CD8-positive, alpha-beta memory T cell (primary cell): Measurements from ENCODE around the gene NCK2. TPM values are rescaled to one million over a fixed set of nuclear protein-coding genes. Genes with fewer than 3 reads are reported as not detected.

Experiments
- CTCF ChIA-PET: fragments of 350-600 bp; sonication (Branson Sonifier 250); formaldehyde crosslinking; loops from one replicate; lab custom pipeline; 2021; ENCODE audit warnings: antibody characterized with exemption; lab: Charles Lee
- POLR2A ChIA-PET: fragments of 350-600 bp; sonication (Branson Sonifier 250); formaldehyde crosslinking; loops from one replicate; lab custom pipeline; 2021; ENCODE audit warnings: antibody characterized with exemption; lab: Charles Lee
- DNase-seq, 5 donors: peaks; one replicate each; pipeline versions ENCODE4 v3.0.0 to v3.0.0-alpha.2; 2020 to 2022; ENCODE audit warnings: mixed read lengths in 1 of 5
- H3K27ac ChIP-seq: one replicate; pipeline ENCODE4 v1.7.0; 2013; ENCODE audit warnings: low read depth, mild to moderate bottlenecking, low read length, moderate library complexity
- H3K27me3 ChIP-seq: 2 replicates; pipeline ENCODE4 v1.7.0; 2013; ENCODE audit warnings: low read length, mild to moderate bottlenecking; ENCODE audit not compliant: insufficient read depth, poor library complexity, severe bottlenecking
- H3K36me3 ChIP-seq: 2 replicates; pipeline ENCODE4 v1.7.0; 2013; ENCODE audit warnings: mild to moderate bottlenecking, low read length, moderate library complexity; ENCODE audit not compliant: insufficient read depth
- H3K4me1 ChIP-seq: 2 replicates; pipeline ENCODE4 v1.7.0; 2013; ENCODE audit warnings: mild to moderate bottlenecking, low read length, moderate library complexity; ENCODE audit not compliant: insufficient read depth
- H3K4me3 ChIP-seq: 2 replicates; pipeline ENCODE4 v1.7.0; 2013; ENCODE audit warnings: mild to moderate bottlenecking, low read length
- H3K9me3 ChIP-seq: 2 replicates; pipeline ENCODE4 v1.7.0; 2013; ENCODE audit warnings: mild to moderate bottlenecking, low read length
- H3K27ac Mint-ChIP-seq, 8 donors: one replicate each; pipeline ENCODE4 v1.8.0; 2020 to 2021; ENCODE audit warnings: mixed read lengths in 8 of 8, mild to moderate bottlenecking in 6 of 8, inconsistent platforms in 3 of 8, moderate library complexity in 3 of 8
- H3K27me3 Mint-ChIP-seq, 2 donors: one replicate each; pipeline ENCODE4 v1.8.0; 2020 to 2021; ENCODE audit warnings: mixed read lengths in 2 of 2, mild to moderate bottlenecking in 1 of 2, moderate library complexity in 1 of 2
- H3K36me3 Mint-ChIP-seq, 3 donors: one replicate each; pipeline ENCODE4 v1.8.0; 2020 to 2021; ENCODE audit warnings: mixed read lengths in 3 of 3, inconsistent platforms in 1 of 3, mild to moderate bottlenecking in 1 of 3
- H3K4me1 Mint-ChIP-seq, 3 donors: one replicate each; pipeline ENCODE4 v1.8.0; 2020 to 2021; ENCODE audit warnings: mixed read lengths in 3 of 3, inconsistent platforms in 1 of 3, mild to moderate bottlenecking in 1 of 3
- H3K4me3 Mint-ChIP-seq, 7 donors: one replicate each; pipeline ENCODE4 v1.8.0; 2020 to 2021; ENCODE audit warnings: mixed read lengths in 7 of 7, mild to moderate bottlenecking in 6 of 7, moderate library complexity in 4 of 7, inconsistent platforms in 2 of 7
- H3K9me3 Mint-ChIP-seq, 5 donors: one replicate each; pipeline ENCODE4 v1.8.0; 2020 to 2022; ENCODE audit warnings: mixed read lengths in 5 of 5, mild to moderate bottlenecking in 3 of 5, moderate library complexity in 2 of 5, inconsistent platforms in 1 of 5
- polyA plus RNA-seq: library from polyadenylated mRNA; unstranded; fragments of 300-500 nt; fragmentation: Illumina TruSeq; gene quantifications from one replicate; pipeline ENCODE4 v1.2.3, GENCODE V29; 2021
- total RNA-seq, 2 experiments: library from RNA; stranded (reverse); gene quantifications; one replicate each; pipeline ENCODE4 v1.2.3, GENCODE V29; 2021

The NCK2 gene
- total and polyA plus RNA-seq, 3 experiments from 2014 or later: 72.4 to 77.9 (median 76.1) TPM

DNA sequence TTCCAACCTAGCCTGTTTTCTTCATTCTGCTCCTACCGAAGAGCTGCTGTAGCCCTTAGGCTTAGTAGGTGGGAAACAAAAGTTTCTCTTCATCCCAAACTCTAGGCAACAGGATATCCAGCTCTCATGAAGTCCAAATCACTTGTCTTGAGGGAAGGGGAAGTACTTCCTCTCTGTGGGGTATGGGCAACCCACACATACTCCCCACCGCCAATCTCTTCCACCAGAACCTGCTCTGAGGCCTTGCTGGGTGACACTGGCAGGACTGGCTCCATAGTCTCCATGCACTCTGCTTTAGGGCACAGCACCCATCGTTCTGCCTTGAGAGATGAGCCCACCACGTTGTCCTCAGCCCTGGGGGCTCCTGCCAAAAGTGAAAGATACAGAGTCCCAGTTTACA lies 173.0 kb downstream of the NCK2 start:
- CTCF ChIA-PET: interaction anchor here (1.6 to 2.0 kb wide), 2 partner anchors 10 to 12 kb away, joined by 3 to 7 read pairs; no protein-coding TSS in a partner anchor

DNA sequence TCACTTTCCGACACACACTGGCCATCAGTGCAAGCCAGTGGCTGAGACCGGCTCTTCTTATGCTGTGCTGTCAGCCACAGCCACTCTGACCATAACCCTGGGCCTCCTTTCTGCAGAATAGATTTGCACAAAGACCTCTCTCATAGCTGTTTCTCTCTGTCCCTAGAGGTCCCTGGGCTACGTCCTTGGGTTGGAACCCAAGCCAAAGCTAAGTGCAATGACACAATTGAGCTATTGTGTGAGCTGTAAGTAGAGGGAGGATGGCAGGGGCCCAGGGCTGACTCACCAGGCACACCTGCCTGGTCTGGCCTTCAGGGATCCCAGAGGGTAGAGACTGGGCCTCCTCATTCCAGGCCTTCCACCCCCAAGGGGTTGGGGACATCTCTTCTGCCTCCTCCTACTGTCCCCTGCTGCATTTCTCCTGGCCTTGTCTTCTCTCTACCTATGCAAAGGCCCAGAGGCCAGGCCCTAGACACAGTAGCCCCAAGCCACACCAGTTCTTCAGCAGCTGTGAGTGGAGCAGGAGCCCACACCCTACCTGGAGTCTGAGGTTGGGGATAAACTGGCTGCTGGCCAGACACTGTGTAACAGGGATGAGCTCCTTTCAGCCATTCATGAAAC lies 174.6 kb downstream of the NCK2 start:
- Mint-ChIP-seq H3K4me3 (no peak overlapping the region), H3K9me3 (peaks cover 1 to 19% (median 10%) of the 10 kb centered on the region in 5 donors), H3K36me3 (peaks cover 0 to 22% (median 2%) of the 10 kb centered on the region in 3 donors), H3K27ac (peak overlapping the region in 3 of 8 donors; percentile 3 to 83 (median 8)), H3K27me3 (no peaks in the 10 kb centered on the region), H3K4me1 (peaks cover 19 to 30% (median 29%) of the 10 kb centered on the region in 3 donors)
- H3K27ac ChIP-seq: no peak overlapping the region
- peaks cover 12% of the 10 kb centered on the region for H3K4me1 ChIP-seq
- POLR2A ChIA-PET: no interaction called here
- no peaks in the 10 kb centered on the region for H3K36me3 ChIP-seq
- H3K9me3 ChIP-seq: peaks cover 11% of the 10 kb centered on the region
- DNase-seq: no peak
- CTCF ChIA-PET: interaction anchor here (0.6 to 2.8 kb wide), 9 partner anchors 10 to 179 kb away, joined by 3 to 14 read pairs (median 5); no protein-coding TSS in a partner anchor
- H3K27me3 ChIP-seq: no peaks in the 10 kb centered on the region
- no peak overlapping the region for H3K4me3 ChIP-seq

More for the DNA sequence above, 173.0 kb downstream of the NCK2 start:
- Mint-ChIP-seq H3K36me3 (peaks cover 0 to 29% (median 2%) of the 10 kb centered on the region in 3 donors), H3K27me3 (no peaks in the 10 kb centered on the region), H3K4me1 (peaks cover 17 to 28% (median 27%) of the 10 kb centered on the region in 3 donors), H3K27ac (peak overlapping the region in 1 of 8 donors; percentile 39), H3K4me3 (no peak overlapping the region), H3K9me3 (peaks cover 1 to 21% (median 11%) of the 10 kb centered on the region in 5 donors)
- peaks cover 12% of the 10 kb centered on the region for H3K4me1 ChIP-seq
- H3K27me3 ChIP-seq: no peaks in the 10 kb centered on the region
- H3K36me3 ChIP-seq: no peaks in the 10 kb centered on the region
- POLR2A ChIA-PET: no interaction called here
- H3K9me3 ChIP-seq: peaks cover 11% of the 10 kb centered on the region
- no peak overlapping the region for H3K4me3 ChIP-seq
- DNase-seq: no peak
- H3K27ac ChIP-seq: no peak overlapping the region

DNA sequence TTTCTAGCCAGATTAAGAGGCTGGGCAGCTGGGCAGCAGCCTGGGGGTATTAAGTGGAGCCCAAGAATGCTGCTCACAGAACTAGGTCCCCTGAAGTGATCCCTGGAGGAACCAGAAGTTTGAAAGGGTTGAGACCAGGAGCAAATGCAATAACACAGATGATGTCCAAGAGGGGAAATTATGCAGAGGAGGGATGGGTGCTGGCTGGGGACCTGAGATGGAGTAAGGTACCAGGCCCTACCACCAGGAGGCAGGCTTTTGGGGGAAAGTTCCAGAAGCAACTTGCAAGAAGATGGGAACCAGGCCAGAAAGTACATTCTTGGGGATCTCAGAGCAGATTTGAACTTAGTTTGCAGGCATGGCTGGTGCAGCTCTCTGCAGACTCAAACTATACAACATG lies 175.1 kb downstream of the NCK2 start:
- peaks cover 0 to 16% (median 2%) of the 10 kb centered on the region in 3 donors for H3K36me3 Mint-ChIP-seq
- peak overlapping the region in 1 of 8 donors; percentile 8 for H3K27ac Mint-ChIP-seq
- H3K9me3 ChIP-seq: peaks cover 6% of the 10 kb centered on the region
- no peaks in the 10 kb centered on the region for H3K27me3 ChIP-seq
- H3K4me1 Mint-ChIP-seq: peaks cover 23 to 34% (median 33%) of the 10 kb centered on the region in 3 donors
- CTCF ChIA-PET: interaction anchor here (0.6 to 2.8 kb wide), 13 partner anchors 9 to 174 kb away, joined by 3 to 14 read pairs (median 4); no protein-coding TSS in a partner anchor
- DNase-seq: peak; percentile 33 to 72 (median 44)
- H3K36me3 ChIP-seq: no peaks in the 10 kb centered on the region
- peaks cover 12% of the 10 kb centered on the region for H3K4me1 ChIP-seq
- H3K27ac ChIP-seq: no peak overlapping the region
- H3K4me3 Mint-ChIP-seq: no peak overlapping the region
- no peak overlapping the region for H3K4me3 ChIP-seq
- no peaks in the 10 kb centered on the region for H3K27me3 Mint-ChIP-seq
- POLR2A ChIA-PET: no interaction called here
- H3K9me3 Mint-ChIP-seq: peaks cover 1 to 16% (median 8%) of the 10 kb centered on the region in 5 donors

DNA sequence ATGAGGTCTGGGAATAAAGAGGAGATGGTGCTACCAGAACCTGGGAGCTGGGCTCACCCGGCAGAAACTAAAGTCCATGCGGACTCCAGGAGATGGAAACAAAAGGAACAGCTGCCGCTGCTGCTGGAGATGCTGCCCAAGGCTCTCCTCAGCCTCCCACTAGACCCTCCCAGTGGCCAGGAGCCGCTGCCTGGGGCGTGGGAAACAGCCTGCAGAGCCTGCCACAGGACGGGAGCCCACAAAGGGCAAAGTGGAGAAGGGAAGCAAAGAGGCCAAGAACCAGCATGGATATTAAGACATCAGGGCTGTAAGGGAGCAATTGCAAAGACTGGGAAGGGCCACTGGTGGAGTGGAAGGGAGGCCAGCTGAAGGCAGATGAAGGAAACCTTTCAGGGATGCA lies 179.6 kb downstream of the NCK2 start:
- H3K36me3 Mint-ChIP-seq: peaks cover 0 to 7% (median 0%) of the 10 kb centered on the region in 3 donors
- H3K27ac Mint-ChIP-seq: peak overlapping the region in 1 of 8 donors; percentile 72
- no peaks in the 10 kb centered on the region for H3K27me3 Mint-ChIP-seq
- Histone ChIP-seq H3K4me3 (no peak overlapping the region), H3K4me1 (peaks cover 47% of the 10 kb centered on the region), H3K9me3 (no peaks in the 10 kb centered on the region), H3K27me3 (no peaks in the 10 kb centered on the region), H3K27ac (no peak overlapping the region), H3K36me3 (no peaks in the 10 kb centered on the region)
- no peak for DNase-seq
- ChIA-PET CTCF (interaction anchor here (0.9 kb wide), 1 partner anchor 171 kb away, joined by 3 read pairs; no protein-coding TSS in a partner anchor), POLR2A (no interaction called here)
- H3K4me1 Mint-ChIP-seq: peaks cover 53 to 65% (median 64%) of the 10 kb centered on the region in 3 donors
- no peak overlapping the region for H3K4me3 Mint-ChIP-seq
- H3K9me3 Mint-ChIP-seq: peaks cover 0 to 8% (median 1%) of the 10 kb centered on the region in 5 donors

DNA sequence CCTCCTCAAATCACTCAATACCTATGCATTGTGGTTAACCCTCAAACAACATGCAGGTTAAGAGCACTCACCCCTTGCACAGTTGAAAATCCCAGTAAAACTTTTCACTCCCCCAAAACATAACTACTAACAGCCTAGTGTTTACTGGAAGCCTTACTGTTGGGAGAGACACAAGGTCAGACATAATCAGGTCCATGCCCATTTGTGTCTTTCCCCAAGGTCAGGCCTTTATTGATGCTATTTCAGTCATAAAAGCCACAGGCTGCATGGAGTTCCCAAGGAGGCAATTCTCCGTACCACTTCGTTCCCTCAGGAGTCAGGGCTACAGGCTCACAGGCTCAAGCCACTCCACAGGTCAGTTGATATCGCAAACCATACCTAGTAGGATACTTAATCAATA lies 180.2 kb downstream of the NCK2 start:
- ChIA-PET CTCF (interaction anchor here (1.6 kb wide), 1 partner anchor 127 kb away, joined by 3 read pairs; no protein-coding TSS in a partner anchor), POLR2A (no interaction called here)
- Histone ChIP-seq H3K27me3 (no peaks in the 10 kb centered on the region), H3K27ac (no peak overlapping the region), H3K9me3 (no peaks in the 10 kb centered on the region), H3K4me3 (no peak overlapping the region), H3K4me1 (peaks cover 48% of the 10 kb centered on the region), H3K36me3 (no peaks in the 10 kb centered on the region)
- H3K27me3 Mint-ChIP-seq: no peaks in the 10 kb centered on the region
- peaks cover 0 to 8% (median 1%) of the 10 kb centered on the region in 5 donors for H3K9me3 Mint-ChIP-seq
- H3K4me1 Mint-ChIP-seq: peaks cover 53 to 67% (median 67%) of the 10 kb centered on the region in 3 donors
- peak overlapping the region in 5 of 8 donors; percentile 1 to 36 (median 13) for H3K27ac Mint-ChIP-seq
- no peak overlapping the region for H3K4me3 Mint-ChIP-seq
- H3K36me3 Mint-ChIP-seq: peaks cover 0 to 7% (median 0%) of the 10 kb centered on the region in 3 donors
- DNase-seq: no peak

DNA sequence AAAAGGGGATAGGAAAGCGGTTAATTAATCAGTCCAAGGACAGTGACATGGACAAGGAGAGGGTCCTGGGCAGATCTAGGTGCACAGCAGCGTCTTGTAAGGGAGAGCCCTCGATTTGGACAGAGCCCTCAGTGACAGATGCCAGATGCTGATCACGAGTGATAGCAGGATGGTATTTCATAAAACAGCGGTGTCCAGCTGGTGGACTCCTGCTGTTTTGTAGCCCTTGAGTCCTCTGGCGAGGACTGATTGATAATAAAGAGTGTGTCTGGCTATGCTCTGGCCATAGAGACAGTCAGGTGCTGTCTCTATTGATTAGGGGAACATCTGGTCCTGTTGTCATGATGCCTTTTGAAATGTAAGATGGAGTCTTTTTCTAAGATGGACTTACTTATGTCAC lies 180.7 kb downstream of the NCK2 start:
- Histone ChIP-seq H3K27me3 (no peaks in the 10 kb centered on the region), H3K9me3 (no peaks in the 10 kb centered on the region), H3K4me3 (no peak overlapping the region), H3K36me3 (no peaks in the 10 kb centered on the region), H3K4me1 (peaks cover 50% of the 10 kb centered on the region), H3K27ac (no peak overlapping the region)
- ChIA-PET CTCF (interaction anchor here (1.6 to 2.3 kb wide), 2 partner anchors 127 to 160 kb away, joined by 3 to 10 read pairs; no protein-coding TSS in a partner anchor), POLR2A (no interaction called here)
- Mint-ChIP-seq H3K4me1 (peaks cover 54 to 67% (median 67%) of the 10 kb centered on the region in 3 donors), H3K4me3 (no peak overlapping the region), H3K27ac (peak overlapping the region in 5 of 8 donors; percentile 1 to 36 (median 25)), H3K27me3 (no peaks in the 10 kb centered on the region), H3K9me3 (peaks cover 0 to 8% (median 1%) of the 10 kb centered on the region in 5 donors), H3K36me3 (peaks cover 0 to 7% (median 0%) of the 10 kb centered on the region in 3 donors)
- DNase-seq: no peak

DNA sequence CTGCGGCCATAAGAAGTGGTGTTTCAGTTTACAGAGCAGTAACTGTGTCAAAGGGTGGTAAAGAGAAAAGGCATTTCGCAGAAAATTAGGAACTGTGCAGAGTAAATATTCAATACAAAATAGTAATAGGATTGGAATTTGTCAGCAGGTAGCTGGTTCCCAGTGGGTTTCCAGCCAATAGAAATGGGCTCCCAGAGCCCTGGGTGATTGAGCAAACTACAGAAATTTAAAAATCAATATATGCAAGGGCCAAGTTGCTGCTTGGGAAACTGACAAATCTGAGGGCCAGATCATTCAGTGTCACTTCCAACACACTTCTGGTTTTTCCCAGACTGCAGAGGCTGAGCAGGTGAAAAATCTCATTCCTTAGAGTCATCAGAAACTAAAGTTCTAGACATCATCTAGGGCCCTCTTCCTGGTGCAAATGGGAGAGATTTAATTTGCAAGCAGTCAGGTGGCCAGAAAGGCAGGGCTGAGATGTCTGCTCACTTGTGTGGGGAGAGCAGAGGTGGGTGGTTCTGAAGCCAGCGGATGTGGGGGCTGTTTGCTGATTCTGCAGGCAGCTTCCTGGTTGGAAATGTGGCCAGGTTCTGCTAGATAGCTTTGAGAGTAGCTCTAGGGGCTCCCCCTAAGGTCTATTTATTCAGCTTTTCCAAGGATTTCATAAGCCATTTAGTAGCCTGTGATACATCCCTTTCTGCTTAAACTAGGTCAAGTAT lies 182.4 kb downstream of the NCK2 start:
- H3K9me3 ChIP-seq: no peaks in the 10 kb centered on the region
- peak; percentile 22 to 80 (median 57) for DNase-seq
- peaks cover 56% of the 10 kb centered on the region for H3K4me1 ChIP-seq
- H3K27ac Mint-ChIP-seq: peak overlapping the region; percentile 66 to 92 (median 83)
- no peaks in the 10 kb centered on the region for H3K36me3 ChIP-seq
- CTCF ChIA-PET: interaction anchor here (0.9 to 2.3 kb wide), 6 partner anchors 10 to 351 kb away, joined by 3 to 10 read pairs (median 3); no protein-coding TSS in a partner anchor
- H3K4me3 ChIP-seq: peak overlapping the region; percentile 30
- no peaks in the 10 kb centered on the region for H3K36me3 Mint-ChIP-seq
- peaks cover 0 to 1% (median 0%) of the 10 kb centered on the region in 5 donors for H3K9me3 Mint-ChIP-seq
- peaks cover 54 to 73% (median 73%) of the 10 kb centered on the region in 3 donors for H3K4me1 Mint-ChIP-seq
- H3K27ac ChIP-seq: no peak overlapping the region
- POLR2A ChIA-PET: interaction anchor here (1.3 kb wide), 1 partner anchor 20 kb away, joined by 5 read pairs; no protein-coding TSS in a partner anchor
- H3K4me3 Mint-ChIP-seq: peak overlapping the region; percentile 10 to 82 (median 58)
- no peaks in the 10 kb centered on the region for H3K27me3 ChIP-seq
- H3K27me3 Mint-ChIP-seq: no peaks in the 10 kb centered on the region
